Measurements from ENCODE around the gene GSTM5.

Gene GSTM5

DNA sequence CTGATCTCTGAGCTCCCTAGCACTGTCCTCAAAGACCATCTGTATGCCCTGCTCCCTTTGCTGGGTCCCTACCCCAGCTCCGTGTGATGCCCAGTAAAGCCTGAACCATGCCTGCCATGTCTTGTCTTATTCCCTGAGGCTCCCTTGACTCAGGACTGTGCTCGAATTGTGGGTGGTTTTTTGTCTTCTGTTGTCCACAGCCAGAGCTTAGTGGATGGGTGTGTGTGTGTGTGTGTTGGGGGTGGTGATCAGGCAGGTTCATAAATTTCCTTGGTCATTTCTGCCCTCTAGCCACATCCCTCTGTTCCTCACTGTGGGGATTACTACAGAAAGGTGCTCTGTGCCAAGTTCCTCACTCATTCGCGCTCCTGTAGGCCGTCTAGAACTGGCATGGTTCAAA is 5.7 kb downstream of the GSTM5 start:
- H3K4me3 ChIP-seq (ENCODE audit: low read length in 2 of 2), result no peak overlapping the region
- H3K9me3 ChIP-seq (ENCODE audit: control insufficient read depth in 2 of 2, low read length in 2 of 2), result no peaks in the 10 kb centered on the region
- H3K36me3 ChIP-seq (ENCODE audit: control insufficient read depth in 2 of 2, insufficient read depth in 2 of 2, low read length in 2 of 2), result no peaks in the 10 kb centered on the region
- no peak overlapping the region for H3K9ac ChIP-seq (ENCODE audit: low read length in 2 of 2)
- peaks cover 5% of the 10 kb centered on the region for H3K4me1 ChIP-seq (ENCODE audit: control insufficient read depth, insufficient read depth, low read length)
- H3K27ac ChIP-seq (ENCODE audit: low read length), result no peak overlapping the region
- no peaks in the 10 kb centered on the region for H3K27me3 ChIP-seq (ENCODE audit: control insufficient read depth in 1 of 2, insufficient read depth in 2 of 2, low read length in 2 of 2)

DNA sequence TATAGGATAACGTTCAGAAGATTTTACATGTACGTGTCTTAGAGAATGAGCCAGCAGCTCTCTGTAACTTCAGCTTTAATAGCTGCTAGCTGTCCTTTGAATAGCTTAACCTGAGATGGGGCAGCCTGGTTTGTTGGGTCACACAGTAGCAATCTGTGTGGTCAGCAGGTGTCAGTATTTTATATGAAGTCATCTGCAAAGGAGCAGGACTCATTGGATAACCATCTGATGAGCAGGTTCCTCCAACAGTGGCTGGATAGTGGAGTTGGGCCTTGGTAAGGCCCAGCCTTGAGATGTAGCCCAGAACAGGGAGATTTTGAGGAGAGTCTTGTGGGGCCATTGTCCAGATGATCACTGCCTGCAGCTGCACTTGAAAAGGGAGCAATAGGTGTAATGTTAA is 6.4 kb downstream of the GSTM5 start:
- H3K27ac ChIP-seq (ENCODE audit: low read length), result no peak overlapping the region
- no peaks in the 10 kb centered on the region for H3K9me3 ChIP-seq (ENCODE audit: control insufficient read depth in 2 of 2, low read length in 2 of 2)

DNA sequence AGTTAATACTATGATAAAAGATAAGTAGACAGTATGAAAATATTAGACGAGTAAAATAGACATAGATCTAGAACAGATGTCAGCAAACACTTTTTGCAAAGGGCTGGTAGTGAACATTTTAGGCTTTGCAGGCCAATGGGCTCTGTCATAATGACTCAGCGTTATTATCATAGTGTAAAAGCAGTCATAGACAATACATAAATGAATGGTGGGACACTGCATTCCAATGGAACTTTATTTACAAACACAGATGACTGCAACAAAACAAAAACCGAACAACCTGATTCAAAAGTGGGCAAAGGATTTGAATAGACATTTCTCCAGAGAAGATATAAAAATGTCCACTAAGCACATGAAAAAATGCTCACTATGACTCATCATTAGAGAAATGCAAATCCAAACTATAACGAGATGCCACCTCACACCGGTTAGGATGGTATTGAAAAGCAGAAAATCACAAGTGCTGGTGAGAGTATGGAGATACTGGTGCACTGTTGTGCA is 7.3 kb downstream of the GSTM5 start:
- no peaks in the 10 kb centered on the region for H3K36me3 ChIP-seq (ENCODE audit: control insufficient read depth in 2 of 2, insufficient read depth in 2 of 2, low read length in 2 of 2)
- no peaks in the 10 kb centered on the region for H3K27me3 ChIP-seq (ENCODE audit: control insufficient read depth in 1 of 2, insufficient read depth in 2 of 2, low read length in 2 of 2)
- H3K9ac ChIP-seq (ENCODE audit: low read length in 2 of 2), result no peak overlapping the region
- no peaks in the 10 kb centered on the region for H3K9me3 ChIP-seq (ENCODE audit: control insufficient read depth in 2 of 2, low read length in 2 of 2)
- no peak overlapping the region for H3K27ac ChIP-seq (ENCODE audit: low read length)
- peaks cover 5% of the 10 kb centered on the region for H3K4me1 ChIP-seq (ENCODE audit: control insufficient read depth, insufficient read depth, low read length)
- no peak overlapping the region for H3K4me3 ChIP-seq (ENCODE audit: low read length in 2 of 2)

More for the DNA sequence above, 6.4 kb downstream of the GSTM5 start:
- H3K9ac ChIP-seq (ENCODE audit: low read length in 2 of 2), result no peak overlapping the region
- no peak overlapping the region for H3K4me3 ChIP-seq (ENCODE audit: low read length in 2 of 2)
- H3K27me3 ChIP-seq (ENCODE audit: control insufficient read depth in 1 of 2, insufficient read depth in 2 of 2, low read length in 2 of 2), result no peaks in the 10 kb centered on the region
- no peaks in the 10 kb centered on the region for H3K36me3 ChIP-seq (ENCODE audit: control insufficient read depth in 2 of 2, insufficient read depth in 2 of 2, low read length in 2 of 2)
- peaks cover 5% of the 10 kb centered on the region for H3K4me1 ChIP-seq (ENCODE audit: control insufficient read depth, insufficient read depth, low read length)

DNA sequence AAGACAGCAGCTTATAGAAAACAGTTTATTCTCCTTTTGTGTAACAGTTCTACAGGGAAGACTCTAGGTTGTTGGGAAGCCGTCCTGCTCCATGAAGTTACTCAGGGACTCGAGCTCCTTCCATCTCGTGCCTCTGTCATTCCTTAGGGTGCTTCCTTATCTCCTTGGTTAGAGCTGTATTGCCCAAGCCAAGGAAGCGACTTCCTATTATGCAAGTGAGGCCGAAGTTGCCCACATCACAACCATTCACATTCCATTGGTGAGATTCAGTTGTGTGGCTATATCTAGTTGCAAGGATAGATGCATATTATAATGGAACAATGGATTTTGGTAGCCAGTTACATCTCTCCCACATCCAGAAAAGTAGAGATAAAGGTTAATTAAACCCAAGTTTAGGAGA is 9.0 kb downstream of the GSTM5 start:
- Histone ChIP-seq H3K9me3 (ENCODE audit: control insufficient read depth in 2 of 2, low read length in 2 of 2) (no peaks in the 10 kb centered on the region), H3K27ac (ENCODE audit: low read length) (no peak overlapping the region), H3K9ac (ENCODE audit: low read length in 2 of 2) (no peak overlapping the region), H3K4me1 (ENCODE audit: control insufficient read depth, insufficient read depth, low read length) (peaks cover 2% of the 10 kb centered on the region), H3K27me3 (ENCODE audit: control insufficient read depth in 1 of 2, insufficient read depth in 2 of 2, low read length in 2 of 2) (no peaks in the 10 kb centered on the region), H3K36me3 (ENCODE audit: control insufficient read depth in 2 of 2, insufficient read depth in 2 of 2, low read length in 2 of 2) (no peaks in the 10 kb centered on the region), H3K4me3 (ENCODE audit: low read length in 2 of 2) (no peak overlapping the region)

DNA sequence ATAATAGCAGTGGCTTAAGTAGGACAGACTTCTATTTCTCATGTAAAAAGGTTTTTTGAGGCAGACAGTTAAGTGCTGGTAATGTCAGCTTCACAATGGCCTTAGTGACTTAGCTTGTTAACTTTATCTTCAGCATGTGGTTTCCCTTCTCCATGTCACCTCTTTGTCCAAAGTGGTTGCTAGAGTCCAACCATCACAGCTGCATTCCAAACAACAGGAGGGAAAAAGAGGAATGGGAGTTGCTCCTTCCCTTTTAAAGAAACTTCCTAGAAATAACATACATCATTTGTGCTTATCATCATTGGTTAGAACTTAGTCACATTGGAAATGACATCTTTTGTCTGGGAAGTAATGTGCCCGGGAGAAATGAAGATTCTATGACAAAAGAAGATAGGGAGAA is 9.9 kb downstream of the GSTM5 start:
- no peaks in the 10 kb centered on the region for H3K36me3 ChIP-seq (ENCODE audit: control insufficient read depth in 2 of 2, insufficient read depth in 2 of 2, low read length in 2 of 2)
- H3K9ac ChIP-seq (ENCODE audit: low read length in 2 of 2), result no peak overlapping the region

DNA sequence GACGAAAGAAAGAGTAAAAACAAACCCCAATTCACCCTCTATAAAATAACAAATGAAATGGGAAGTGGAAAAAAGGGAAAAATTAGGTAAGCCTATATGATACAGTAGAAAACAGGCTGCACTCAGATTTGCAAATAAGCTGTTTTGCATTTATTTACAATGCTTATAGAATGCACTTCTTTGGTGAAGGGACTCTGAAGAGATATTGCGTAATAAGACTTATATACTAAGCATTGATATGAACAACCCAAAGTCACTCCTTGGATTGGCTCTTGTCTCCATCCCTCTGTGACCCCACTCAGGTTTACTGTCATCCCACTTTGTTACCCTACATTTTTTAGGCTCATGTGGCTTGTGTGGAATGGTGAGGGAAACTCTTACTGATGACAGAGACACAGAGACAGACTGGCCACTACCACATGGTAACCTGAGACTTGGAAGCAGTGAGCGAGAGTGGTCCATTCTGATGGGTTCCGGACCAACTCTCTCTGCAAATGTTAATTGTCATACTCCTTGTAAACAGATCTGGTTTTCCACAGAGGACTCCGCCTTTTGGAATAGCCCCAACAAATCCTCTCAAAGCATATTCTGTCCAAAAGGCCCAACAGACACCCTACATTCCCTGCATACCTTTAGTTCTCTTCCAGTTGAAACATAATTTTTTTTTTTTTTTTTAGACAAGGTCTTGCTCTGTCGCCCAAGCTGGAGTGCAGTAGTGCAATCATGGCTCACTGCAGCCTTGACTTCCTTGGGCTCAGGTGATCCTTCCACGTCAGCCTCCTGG is 11.0 kb downstream of the GSTM5 start:
- Histone ChIP-seq H3K4me3 (ENCODE audit: low read length in 2 of 2) (no peak overlapping the region), H3K27ac (ENCODE audit: low read length) (no peak overlapping the region), H3K9me3 (ENCODE audit: control insufficient read depth in 2 of 2, low read length in 2 of 2) (no peaks in the 10 kb centered on the region), H3K4me1 (ENCODE audit: control insufficient read depth, insufficient read depth, low read length) (no peaks in the 10 kb centered on the region), H3K36me3 (ENCODE audit: control insufficient read depth in 2 of 2, insufficient read depth in 2 of 2, low read length in 2 of 2) (no peaks in the 10 kb centered on the region), H3K9ac (ENCODE audit: low read length in 2 of 2) (peak overlapping the region in 1 of 2 donors; percentile 42), H3K27me3 (ENCODE audit: control insufficient read depth in 1 of 2, insufficient read depth in 2 of 2, low read length in 2 of 2) (no peaks in the 10 kb centered on the region)

More for the DNA sequence above, 9.9 kb downstream of the GSTM5 start:
- no peaks in the 10 kb centered on the region for H3K27me3 ChIP-seq (ENCODE audit: control insufficient read depth in 1 of 2, insufficient read depth in 2 of 2, low read length in 2 of 2)
- no peak overlapping the region for H3K4me3 ChIP-seq (ENCODE audit: low read length in 2 of 2)
- no peak overlapping the region for H3K27ac ChIP-seq (ENCODE audit: low read length)
- no peaks in the 10 kb centered on the region for H3K9me3 ChIP-seq (ENCODE audit: control insufficient read depth in 2 of 2, low read length in 2 of 2)
- H3K4me1 ChIP-seq (ENCODE audit: control insufficient read depth, insufficient read depth, low read length), result no peaks in the 10 kb centered on the region

DNA sequence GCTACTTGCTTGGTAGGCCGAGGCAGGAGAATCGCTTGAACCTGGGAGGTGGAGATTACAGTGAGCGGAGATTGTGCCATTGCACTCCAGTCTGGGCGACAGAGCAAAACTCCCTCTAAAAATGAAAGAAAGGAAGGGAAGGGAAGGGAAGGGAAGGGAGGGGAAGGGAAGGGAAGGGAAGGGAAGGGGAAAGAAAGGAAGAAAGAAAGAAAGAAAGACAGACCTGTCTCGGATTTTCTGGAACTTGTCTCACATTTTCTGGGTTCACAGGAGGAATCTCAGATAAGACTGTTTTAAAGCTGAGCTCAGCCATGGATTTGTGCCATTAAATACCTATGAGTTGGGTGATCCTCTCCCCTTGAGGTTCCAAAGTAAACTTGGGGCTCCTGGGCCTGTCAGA is 12.9 kb downstream of the GSTM5 start:
- H3K9ac ChIP-seq (ENCODE audit: low read length in 2 of 2), result no peak overlapping the region
- H3K4me1 ChIP-seq (ENCODE audit: control insufficient read depth, insufficient read depth, low read length), result no peaks in the 10 kb centered on the region
- no peaks in the 10 kb centered on the region for H3K36me3 ChIP-seq (ENCODE audit: control insufficient read depth in 2 of 2, insufficient read depth in 2 of 2, low read length in 2 of 2)
- H3K9me3 ChIP-seq (ENCODE audit: control insufficient read depth in 2 of 2, low read length in 2 of 2), result no peaks in the 10 kb centered on the region
- H3K27me3 ChIP-seq (ENCODE audit: control insufficient read depth in 1 of 2, insufficient read depth in 2 of 2, low read length in 2 of 2), result no peaks in the 10 kb centered on the region
- H3K27ac ChIP-seq (ENCODE audit: low read length), result no peak overlapping the region
- no peak overlapping the region for H3K4me3 ChIP-seq (ENCODE audit: low read length in 2 of 2)

DNA sequence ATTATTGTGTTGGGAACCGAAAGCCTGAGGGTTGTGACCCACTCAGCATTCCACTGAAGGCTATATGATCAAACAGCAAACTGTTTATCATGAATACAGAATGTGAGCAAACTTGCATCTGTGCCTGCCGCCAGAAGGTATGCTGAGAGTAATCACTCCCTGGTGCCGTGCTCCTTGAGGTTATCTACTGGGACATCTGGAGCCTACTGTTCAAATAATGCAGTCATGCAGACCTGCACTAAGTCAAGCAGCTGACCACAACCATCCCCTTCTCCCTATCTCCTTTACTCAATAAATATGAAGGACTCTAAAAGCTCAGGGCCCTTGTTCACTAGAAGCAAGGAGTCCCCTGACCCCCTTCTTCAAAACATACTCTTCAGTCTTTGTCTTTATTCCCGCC is 13.5 kb downstream of the GSTM5 start:
- Histone ChIP-seq H3K27me3 (ENCODE audit: control insufficient read depth in 1 of 2, insufficient read depth in 2 of 2, low read length in 2 of 2) (no peaks in the 10 kb centered on the region), H3K4me1 (ENCODE audit: control insufficient read depth, insufficient read depth, low read length) (no peaks in the 10 kb centered on the region), H3K9me3 (ENCODE audit: control insufficient read depth in 2 of 2, low read length in 2 of 2) (no peaks in the 10 kb centered on the region), H3K9ac (ENCODE audit: low read length in 2 of 2) (no peak overlapping the region), H3K4me3 (ENCODE audit: low read length in 2 of 2) (no peak overlapping the region), H3K27ac (ENCODE audit: low read length) (no peak overlapping the region), H3K36me3 (ENCODE audit: control insufficient read depth in 2 of 2, insufficient read depth in 2 of 2, low read length in 2 of 2) (no peaks in the 10 kb centered on the region)

DNA sequence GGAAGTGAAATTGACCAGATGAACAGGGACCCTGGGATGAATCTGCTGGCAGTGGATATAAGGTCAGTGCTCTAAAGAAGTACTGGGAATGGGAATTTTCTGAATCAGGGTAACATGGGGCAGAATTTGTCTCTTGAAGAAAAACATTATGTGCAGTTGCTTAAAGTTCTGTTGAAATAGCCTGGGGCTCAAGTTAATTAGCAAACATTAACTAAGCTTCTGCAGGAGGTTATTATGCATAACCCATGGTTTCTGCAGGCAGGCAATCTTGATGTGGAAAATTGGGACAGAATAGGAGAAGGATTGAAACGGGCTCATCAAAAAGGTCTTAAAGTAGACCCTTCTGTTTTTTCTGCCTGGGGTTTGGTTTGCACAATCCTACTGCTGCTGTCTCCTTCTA is 14.0 kb downstream of the GSTM5 start:
- Histone ChIP-seq H3K9me3 (ENCODE audit: control insufficient read depth in 2 of 2, low read length in 2 of 2) (no peaks in the 10 kb centered on the region), H3K4me1 (ENCODE audit: control insufficient read depth, insufficient read depth, low read length) (no peaks in the 10 kb centered on the region), H3K36me3 (ENCODE audit: control insufficient read depth in 2 of 2, insufficient read depth in 2 of 2, low read length in 2 of 2) (no peaks in the 10 kb centered on the region), H3K4me3 (ENCODE audit: low read length in 2 of 2) (no peak overlapping the region), H3K9ac (ENCODE audit: low read length in 2 of 2) (no peak overlapping the region), H3K27ac (ENCODE audit: low read length) (no peak overlapping the region), H3K27me3 (ENCODE audit: control insufficient read depth in 1 of 2, insufficient read depth in 2 of 2, low read length in 2 of 2) (no peaks in the 10 kb centered on the region)

DNA sequence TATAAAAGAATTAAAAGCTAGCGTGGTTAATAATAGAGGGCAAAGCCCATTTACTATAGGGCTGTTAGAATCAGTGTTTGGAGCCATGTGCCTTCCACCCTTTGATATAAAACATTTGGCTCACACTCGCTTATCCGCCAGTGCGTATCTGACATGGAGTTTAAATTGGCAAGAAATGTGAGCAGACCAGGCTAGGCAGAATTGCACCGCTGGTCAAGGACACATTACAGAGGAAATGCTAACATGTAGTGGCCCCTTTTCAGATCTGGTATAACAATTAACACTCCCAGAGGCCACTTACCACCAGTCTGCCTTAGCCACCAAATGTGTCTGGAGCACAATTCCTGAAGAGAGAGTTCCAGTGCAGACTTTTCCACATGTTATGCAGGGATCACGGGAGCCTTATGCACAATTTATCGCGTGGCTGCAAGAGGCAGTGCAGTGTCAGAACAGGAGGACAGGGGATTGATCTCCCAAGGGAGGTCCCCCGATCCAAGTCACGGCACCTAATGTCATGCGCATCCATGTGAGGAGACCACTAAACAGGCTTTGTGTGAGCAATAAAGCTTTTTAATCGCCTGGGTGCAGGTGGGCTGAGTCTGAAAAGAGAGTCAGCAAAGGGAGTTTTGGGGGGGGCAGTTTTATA is 14.8 kb downstream of the GSTM5 start:
- Histone ChIP-seq H3K36me3 (ENCODE audit: control insufficient read depth in 2 of 2, insufficient read depth in 2 of 2, low read length in 2 of 2) (no peaks in the 10 kb centered on the region), H3K4me1 (ENCODE audit: control insufficient read depth, insufficient read depth, low read length) (no peaks in the 10 kb centered on the region), H3K9ac (ENCODE audit: low read length in 2 of 2) (no peak overlapping the region), H3K27ac (ENCODE audit: low read length) (no peak overlapping the region), H3K9me3 (ENCODE audit: control insufficient read depth in 2 of 2, low read length in 2 of 2) (no peaks in the 10 kb centered on the region), H3K4me3 (ENCODE audit: low read length in 2 of 2) (no peak overlapping the region), H3K27me3 (ENCODE audit: control insufficient read depth in 1 of 2, insufficient read depth in 2 of 2, low read length in 2 of 2) (no peaks in the 10 kb centered on the region)

DNA sequence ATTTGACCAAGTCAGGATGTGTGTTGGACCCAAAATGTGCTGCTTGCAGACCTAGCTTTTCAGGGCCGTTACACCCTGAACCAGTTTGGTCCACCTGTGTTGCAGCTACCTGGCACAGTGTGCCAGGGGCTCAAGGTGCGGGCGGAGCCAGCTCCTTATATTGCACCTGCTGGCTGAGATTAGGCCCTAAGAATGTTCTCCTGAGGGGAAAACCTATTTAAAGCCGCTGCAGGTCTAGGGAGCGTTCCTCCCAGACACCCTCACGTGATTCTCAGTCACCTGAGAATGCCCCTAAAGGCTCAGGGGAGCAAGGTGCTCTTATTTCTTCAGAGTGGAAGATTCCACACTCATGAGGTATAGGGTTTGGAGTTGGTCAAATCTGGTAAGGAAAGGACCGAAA is 16.8 kb downstream of the GSTM5 start:
- Histone ChIP-seq H3K9ac (ENCODE audit: low read length in 2 of 2) (no peak overlapping the region), H3K4me3 (ENCODE audit: low read length in 2 of 2) (no peak overlapping the region), H3K36me3 (ENCODE audit: control insufficient read depth in 2 of 2, insufficient read depth in 2 of 2, low read length in 2 of 2) (no peaks in the 10 kb centered on the region), H3K27ac (ENCODE audit: low read length) (no peak overlapping the region), H3K9me3 (ENCODE audit: control insufficient read depth in 2 of 2, low read length in 2 of 2) (no peaks in the 10 kb centered on the region), H3K27me3 (ENCODE audit: control insufficient read depth in 1 of 2, insufficient read depth in 2 of 2, low read length in 2 of 2) (no peaks in the 10 kb centered on the region), H3K4me1 (ENCODE audit: control insufficient read depth, insufficient read depth, low read length) (no peaks in the 10 kb centered on the region)
